Measurements from ENCODE around the gene TBC1D4.

Gene TBC1D4

GRCh38 chr13:75485286-75486062 lies 3.5 kb upstream of the TBC1D4 start:
- DNase-seq (ENCODE audit: low spot score) = no peak

- DNase-seq (ENCODE audit: low spot score) = no peak
Measured at GRCh38 chr13:75482820-75483079, 781 bp upstream of the TBC1D4 start.

- DNase-seq (ENCODE audit: low spot score) = no peak
Measured at GRCh38 chr13:75481176-75482069, 546 bp downstream of the TBC1D4 start.

- peak; percentile 10 for DNase-seq (ENCODE audit: low spot score)
Measured at GRCh38 chr13:75480671-75481175, 1.2 kb downstream of the TBC1D4 start.

GRCh38 chr13:75479102-75479740 lies 2.7 kb downstream of the TBC1D4 start:
- DNase-seq (ENCODE audit: low spot score) = no peak

- DNase-seq (ENCODE audit: low spot score) = no peak
Measured at GRCh38 chr13:75478659-75479058, 3.3 kb downstream of the TBC1D4 start.

GRCh38 chr13:75474956-75475355 lies 7.0 kb downstream of the TBC1D4 start:
- DNase-seq (ENCODE audit: low spot score) = no peak

GRCh38 chr13:75473468-75473867 lies 8.5 kb downstream of the TBC1D4 start:
- no peak for DNase-seq (ENCODE audit: low spot score)

GRCh38 chr13:75470676-75471075 lies 11.3 kb downstream of the TBC1D4 start:
- no peak for DNase-seq (ENCODE audit: low spot score)

GRCh38 chr13:75469047-75469446 lies 12.9 kb downstream of the TBC1D4 start:
- no peak for DNase-seq (ENCODE audit: low spot score)

GRCh38 chr13:75468602-75469001 lies 13.4 kb downstream of the TBC1D4 start:
- no peak for DNase-seq (ENCODE audit: low spot score)

GRCh38 chr13:75468098-75468497 lies 13.9 kb downstream of the TBC1D4 start:
- DNase-seq (ENCODE audit: low spot score) = no peak

GRCh38 chr13:75467040-75467728 lies 14.8 kb downstream of the TBC1D4 start:
- DNase-seq (ENCODE audit: low spot score) = no peak

- DNase-seq (ENCODE audit: low spot score) = no peak
Measured at GRCh38 chr13:75465236-75465635, 16.7 kb downstream of the TBC1D4 start.

GRCh38 chr13:75461314-75461713 lies 20.7 kb downstream of the TBC1D4 start:
- no peak for DNase-seq (ENCODE audit: low spot score)

- no peak for DNase-seq (ENCODE audit: low spot score)
Measured at GRCh38 chr13:75460644-75461043, 21.3 kb downstream of the TBC1D4 start.

GRCh38 chr13:75458696-75459422 lies 23.1 kb downstream of the TBC1D4 start:
- DNase-seq (ENCODE audit: low spot score) = no peak

GRCh38 chr13:75455962-75456361 lies 26.0 kb downstream of the TBC1D4 start:
- no peak for DNase-seq (ENCODE audit: low spot score)

GRCh38 chr13:75454497-75454896 lies 27.5 kb downstream of the TBC1D4 start:
- no peak for DNase-seq (ENCODE audit: low spot score)

- DNase-seq (ENCODE audit: low spot score) = no peak
Measured at GRCh38 chr13:75452564-75452963, 29.4 kb downstream of the TBC1D4 start.

GRCh38 chr13:75447493-75447892 lies 34.5 kb downstream of the TBC1D4 start:
- no peak for DNase-seq (ENCODE audit: low spot score)

Measured in CD4-positive, alpha-beta T cell treated with Interleukin-2 at 100 ng/mL for 4 hours (primary cell).